HEK293 (cell line): ENCODE results near the gene FRMD4A.

Source experiments
- CTCF ChIA-PET: fragments of 350-600 bp; formaldehyde crosslinking; extraction: SDS; loops from one replicate; lab custom pipeline; 2021; ENCODE audit warnings: antibody characterized with exemption; lab: Yijun Ruan, JAX
- POLR2A ChIA-PET: fragments of 300-600 bp; formaldehyde crosslinking; extraction: SDS; loops from one replicate; lab custom pipeline; 2020; ENCODE audit warnings: antibody characterized with exemption, inconsistent platforms; lab: Yijun Ruan, JAX
- H3K27ac ChIP-seq: fragments of 200-500 bp; sonication (Bioruptor generic); 2 replicates; pipeline ENCODE4 v1.5.1; 2014; ENCODE audit warnings: low read depth, low read length, control low read depth, inconsistent platforms; ENCODE audit errors: extremely low read depth
- H3K36me3 ChIP-seq, 2 experiments: fragments of 200-500 bp in 1 of 2; sonication (Bioruptor generic) in 1 of 2; 1 replicate in 1 of 2; 2 replicates in 1 of 2; pipeline ENCODE4 v1.5.1; 2014 to 2017; ENCODE audit warnings: inconsistent platforms in 2 of 2, low read length in 2 of 2; ENCODE audit not compliant: control insufficient read depth in 2 of 2, insufficient read depth in 1 of 2
- H3K4me1 ChIP-seq: fragments of 200-500 bp; sonication (Bioruptor generic); 2 replicates; pipeline ENCODE4 v1.5.1; 2014; ENCODE audit warnings: mild to moderate bottlenecking, low read length, inconsistent platforms; ENCODE audit not compliant: control insufficient read depth, insufficient read depth
- H3K4me3 ChIP-seq: 2 replicates; pipeline ENCODE4 v1.5.1; 2011; ENCODE audit warnings: low read depth, mild to moderate bottlenecking, control low read depth, low read length, moderate library complexity
- H3K9me3 ChIP-seq: fragments of 200-500 bp; sonication (Bioruptor generic); 2 replicates; pipeline ENCODE4 v1.5.1; 2014; ENCODE audit warnings: low read depth, low read length, inconsistent platforms; ENCODE audit not compliant: control insufficient read depth, insufficient read depth
- GLIS2 ChIP-seq: fragments of 450-650 bp; formaldehyde crosslinking; IDR thresholded peaks from 2 replicates; pipeline ENCODE4 v1.5.1; 2016; ENCODE audit warnings: missing biosample characterization, missing genetic modification characterization
- ZBTB20 ChIP-seq: fragments of 450-650 bp; formaldehyde crosslinking; IDR thresholded peaks from 2 replicates; pipeline ENCODE4 v1.5.1; 2016; ENCODE audit warnings: missing biosample characterization, missing genetic modification characterization
- ZNF121 ChIP-seq: fragments of 450-650 bp; formaldehyde crosslinking; IDR thresholded peaks from 2 replicates; pipeline ENCODE4 v1.5.1; 2016; ENCODE audit warnings: missing biosample characterization, missing genetic modification characterization
- ZNF133 ChIP-seq: fragments of 450-650 bp; formaldehyde crosslinking; IDR thresholded peaks from 2 replicates; pipeline ENCODE4 v1.5.1; 2016; ENCODE audit warnings: missing biosample characterization, missing genetic modification characterization
- ZNF138 ChIP-seq: fragments of 450-650 bp; formaldehyde crosslinking; IDR thresholded peaks from 2 replicates; pipeline ENCODE4 v1.5.1; 2016; ENCODE audit warnings: missing biosample characterization, missing genetic modification characterization, borderline replicate concordance
- ZNF16 ChIP-seq: fragments of 450-650 bp; formaldehyde crosslinking; IDR thresholded peaks from 2 replicates; pipeline ENCODE4 v1.5.1; 2016; ENCODE audit warnings: low read depth, missing biosample characterization, missing genetic modification characterization
- ZNF311 ChIP-seq: fragments of 450-650 bp; formaldehyde crosslinking; IDR thresholded peaks from 2 replicates; pipeline ENCODE4 v1.5.1; 2017; ENCODE audit warnings: missing biosample characterization, missing genetic modification characterization, borderline replicate concordance
- ZNF354C ChIP-seq: fragments of 450-650 bp; formaldehyde crosslinking; IDR thresholded peaks from 2 replicates; pipeline ENCODE4 v1.5.1; 2016; ENCODE audit warnings: missing biosample characterization, missing genetic modification characterization, low read depth, borderline replicate concordance
- ZNF394 ChIP-seq: fragments of 450-650 bp; formaldehyde crosslinking; IDR thresholded peaks from 2 replicates; pipeline ENCODE4 v1.5.1; 2016; ENCODE audit warnings: missing biosample characterization, missing genetic modification characterization, mild to moderate bottlenecking, moderate library complexity, borderline replicate concordance
- ZNF791 ChIP-seq: fragments of 450-650 bp; formaldehyde crosslinking; IDR thresholded peaks from 2 replicates; pipeline ENCODE4 v1.5.1; 2016; ENCODE audit warnings: missing biosample characterization, missing genetic modification characterization
- ZNF792 ChIP-seq: fragments of 450-650 bp; formaldehyde crosslinking; IDR thresholded peaks from 2 replicates; pipeline ENCODE4 v1.5.1; 2016; ENCODE audit warnings: missing biosample characterization, missing genetic modification characterization
- TF ChIP-seq, protein P1 (sequence below): fragments of 450-650 bp; formaldehyde crosslinking; IDR thresholded peaks from 2 replicates; pipeline ENCODE4 v1.5.1; 2016; ENCODE audit warnings: missing biosample characterization, missing genetic modification characterization
- TF ChIP-seq, protein P2 (sequence below): fragments of 450-650 bp; formaldehyde crosslinking; IDR thresholded peaks from 2 replicates; pipeline ENCODE4 v1.5.1; 2016; ENCODE audit warnings: missing biosample characterization, missing genetic modification characterization, borderline replicate concordance

FRMD4A gene

DNA sequence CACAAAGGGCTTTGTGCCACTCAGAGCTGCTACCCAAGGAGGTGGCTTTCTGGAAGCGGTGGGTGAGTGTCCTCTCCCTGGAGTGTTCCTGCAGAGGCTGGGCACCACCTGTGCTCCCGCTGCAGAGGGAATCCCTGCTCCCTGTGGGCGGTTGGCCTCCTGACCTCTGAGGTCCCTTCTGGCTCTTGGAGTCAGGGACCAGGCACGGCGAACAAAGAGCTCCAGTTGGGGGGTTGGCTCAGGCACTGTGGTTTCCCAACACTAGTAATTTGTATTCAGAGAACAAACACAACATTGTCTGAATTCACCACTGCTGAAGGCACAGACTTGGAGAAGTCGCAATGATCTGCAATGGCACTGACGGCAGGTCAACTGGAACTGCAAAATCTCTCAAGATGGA lies 415.0 kb downstream of the FRMD4A start (continued):
- TF ChIP-seq, protein P1, sequence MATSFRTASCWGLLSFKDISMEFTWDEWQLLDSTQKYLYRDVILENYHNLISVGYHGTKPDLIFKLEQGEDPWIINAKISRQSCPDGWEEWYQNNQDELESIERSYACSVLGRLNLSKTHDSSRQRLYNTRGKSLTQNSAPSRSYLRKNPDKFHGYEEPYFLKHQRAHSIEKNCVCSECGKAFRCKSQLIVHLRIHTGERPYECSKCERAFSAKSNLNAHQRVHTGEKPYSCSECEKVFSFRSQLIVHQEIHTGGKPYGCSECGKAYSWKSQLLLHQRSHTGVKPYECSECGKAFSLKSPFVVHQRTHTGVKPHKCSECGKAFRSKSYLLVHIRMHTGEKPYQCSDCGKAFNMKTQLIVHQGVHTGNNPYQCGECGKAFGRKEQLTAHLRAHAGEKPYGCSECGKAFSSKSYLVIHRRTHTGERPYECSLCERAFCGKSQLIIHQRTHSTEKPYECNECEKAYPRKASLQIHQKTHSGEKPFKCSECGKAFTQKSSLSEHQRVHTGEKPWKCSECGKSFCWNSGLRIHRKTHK (tag by site-specific recombination): no peak
- TF ChIP-seq ZNF311 (tag by site-specific recombination): no peak

DNA sequence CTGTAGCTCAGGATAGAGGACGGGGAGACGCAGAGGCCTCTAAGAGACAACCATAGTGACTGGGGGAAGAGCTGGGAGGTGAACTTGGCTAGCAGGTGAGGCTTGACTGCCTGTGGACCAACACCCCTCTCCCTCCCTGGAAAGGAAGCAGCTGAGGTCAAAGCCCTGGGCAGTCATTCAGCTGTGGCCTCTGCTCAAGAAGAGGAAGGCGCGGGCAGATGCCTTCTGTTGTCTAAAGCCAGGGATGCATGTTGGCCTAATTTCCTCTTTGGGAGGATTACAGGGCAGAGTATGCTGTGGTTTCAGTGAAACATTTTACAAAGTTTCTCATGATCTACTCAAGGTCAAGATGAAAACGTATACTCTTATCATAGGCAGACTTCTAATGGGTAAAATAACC lies 416.8 kb downstream of the FRMD4A start:
- CTCF ChIA-PET: no interaction called here
- no peaks in the 10 kb centered on the region for H3K9me3 ChIP-seq
- no peak for TF ChIP-seq ZNF138 (tag by site-specific recombination)
- TF ChIP-seq ZNF791: no peak
- TF ChIP-seq GLIS2 (tag by site-specific recombination): no peak
- TF ChIP-seq, protein P2, sequence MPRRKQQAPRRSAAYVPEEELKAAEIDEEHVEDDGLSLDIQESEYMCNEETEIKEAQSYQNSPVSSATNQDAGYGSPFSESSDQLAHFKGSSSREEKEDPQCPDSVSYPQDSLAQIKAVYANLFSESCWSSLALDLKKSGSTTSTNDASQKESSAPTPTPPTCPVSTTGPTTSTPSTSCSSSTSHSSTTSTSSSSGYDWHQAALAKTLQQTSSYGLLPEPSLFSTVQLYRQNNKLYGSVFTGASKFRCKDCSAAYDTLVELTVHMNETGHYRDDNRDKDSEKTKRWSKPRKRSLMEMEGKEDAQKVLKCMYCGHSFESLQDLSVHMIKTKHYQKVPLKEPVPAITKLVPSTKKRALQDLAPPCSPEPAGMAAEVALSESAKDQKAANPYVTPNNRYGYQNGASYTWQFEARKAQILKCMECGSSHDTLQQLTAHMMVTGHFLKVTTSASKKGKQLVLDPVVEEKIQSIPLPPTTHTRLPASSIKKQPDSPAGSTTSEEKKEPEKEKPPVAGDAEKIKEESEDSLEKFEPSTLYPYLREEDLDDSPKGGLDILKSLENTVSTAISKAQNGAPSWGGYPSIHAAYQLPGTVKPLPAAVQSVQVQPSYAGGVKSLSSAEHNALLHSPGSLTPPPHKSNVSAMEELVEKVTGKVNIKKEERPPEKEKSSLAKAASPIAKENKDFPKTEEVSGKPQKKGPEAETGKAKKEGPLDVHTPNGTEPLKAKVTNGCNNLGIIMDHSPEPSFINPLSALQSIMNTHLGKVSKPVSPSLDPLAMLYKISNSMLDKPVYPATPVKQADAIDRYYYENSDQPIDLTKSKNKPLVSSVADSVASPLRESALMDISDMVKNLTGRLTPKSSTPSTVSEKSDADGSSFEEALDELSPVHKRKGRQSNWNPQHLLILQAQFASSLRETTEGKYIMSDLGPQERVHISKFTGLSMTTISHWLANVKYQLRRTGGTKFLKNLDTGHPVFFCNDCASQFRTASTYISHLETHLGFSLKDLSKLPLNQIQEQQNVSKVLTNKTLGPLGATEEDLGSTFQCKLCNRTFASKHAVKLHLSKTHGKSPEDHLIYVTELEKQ (tag by site-specific recombination): no peak
- POLR2A ChIA-PET: interaction anchor here (0.6 kb wide), 1 partner anchor 102 kb away, joined by 3 read pairs; no protein-coding TSS in a partner anchor
- no peaks in the 10 kb centered on the region for H3K36me3 ChIP-seq
- no peak overlapping the region for H3K27ac ChIP-seq
- no peak overlapping the region for H3K4me3 ChIP-seq
- no peaks in the 10 kb centered on the region for H3K4me1 ChIP-seq

DNA sequence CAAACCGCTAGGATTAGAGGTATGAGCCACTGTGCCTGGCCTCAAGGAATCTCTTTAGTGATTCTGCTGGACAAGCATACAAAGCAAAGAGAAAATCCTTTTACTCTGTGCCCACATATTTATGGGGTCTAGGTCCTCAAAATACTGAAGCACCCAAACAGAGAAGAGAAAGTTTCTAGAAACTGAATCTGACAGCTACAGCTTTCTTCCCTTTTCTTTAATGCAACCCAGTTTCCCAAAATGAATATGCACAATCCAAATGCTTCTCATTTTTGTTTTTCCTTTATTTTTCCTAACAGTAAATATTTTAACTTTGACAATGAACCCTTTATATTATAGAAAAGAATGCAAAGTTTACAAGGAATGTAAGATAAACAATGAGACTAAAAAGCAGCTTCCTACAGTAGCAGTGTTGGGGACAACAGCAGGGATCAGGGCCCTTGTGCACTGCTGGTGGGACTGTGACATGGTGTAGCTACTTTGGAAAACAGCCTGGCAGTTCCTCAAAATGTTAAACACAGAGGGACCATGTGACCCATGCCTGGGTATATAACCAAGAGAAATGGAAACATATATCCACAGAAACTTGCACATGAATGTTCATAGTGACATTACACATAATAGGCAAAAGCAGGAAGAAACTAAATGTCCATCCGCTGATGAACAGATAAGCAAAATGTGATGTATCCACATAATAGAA lies 418.8 kb downstream of the FRMD4A start:
- H3K36me3 ChIP-seq: no peaks in the 10 kb centered on the region
- TF ChIP-seq ZNF354C (tag by site-specific recombination) (no peak), ZNF792 (no peak), ZNF394 (no peak), ZBTB20 (tag by site-specific recombination) (no peak)
- CTCF ChIA-PET: interaction anchor here (0.6 to 0.7 kb wide), 2 partner anchors 35 to 933 kb away, joined by 3 read pairs; no protein-coding TSS in a partner anchor
- no peak overlapping the region for H3K4me3 ChIP-seq
- no peaks in the 10 kb centered on the region for H3K9me3 ChIP-seq
- POLR2A ChIA-PET: no interaction called here
- H3K27ac ChIP-seq: no peak overlapping the region
- H3K4me1 ChIP-seq: no peaks in the 10 kb centered on the region

DNA sequence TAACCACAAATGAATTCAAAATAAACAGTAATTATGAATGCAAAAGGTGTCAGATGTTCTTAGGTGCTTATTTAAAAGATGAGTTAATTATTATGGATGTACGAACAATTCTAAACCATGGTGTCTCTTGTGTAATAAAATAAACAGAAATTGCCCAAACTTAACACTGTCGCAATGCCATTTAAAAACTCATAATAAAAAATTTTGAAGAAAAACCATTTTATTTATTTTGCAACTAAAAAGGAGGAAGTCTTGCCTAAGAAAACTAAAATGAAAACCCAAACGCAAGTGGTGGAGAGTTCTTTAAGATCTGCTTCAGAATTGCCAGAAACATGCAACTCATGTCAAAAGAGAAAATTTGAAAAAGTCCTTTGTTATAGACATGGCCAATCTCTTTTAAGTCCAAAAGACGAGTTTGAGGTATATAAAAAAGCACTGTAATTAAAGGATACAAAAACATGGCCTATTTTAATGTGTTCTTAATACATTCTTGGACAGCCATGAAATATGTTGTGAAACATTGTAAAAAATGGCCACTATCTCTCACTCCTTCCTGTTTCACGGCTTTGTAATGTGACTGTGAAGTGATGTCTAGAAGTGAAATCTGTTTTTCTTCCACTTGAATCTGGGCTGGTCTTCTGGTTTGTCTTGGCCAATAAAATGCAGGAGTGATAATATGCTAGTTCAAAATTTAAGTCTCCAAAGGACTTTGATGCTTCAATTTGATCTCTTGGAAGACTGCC lies 421.0 kb downstream of the FRMD4A start:
- POLR2A ChIA-PET: no interaction called here
- CTCF ChIA-PET: no interaction called here
- H3K4me1 ChIP-seq: no peaks in the 10 kb centered on the region
- H3K4me3 ChIP-seq: no peak overlapping the region
- no peaks in the 10 kb centered on the region for H3K36me3 ChIP-seq
- TF ChIP-seq ZNF121 (tag by site-specific recombination) (no peak), ZNF133 (tag by site-specific recombination) (no peak), ZNF16 (tag by site-specific recombination) (no peak)
- TF ChIP-seq, all 188 proteins: peak for 0
- H3K27ac ChIP-seq: no peak overlapping the region
- H3K9me3 ChIP-seq: no peaks in the 10 kb centered on the region
